ENCODE measurements around the gene ALG8. TPM values are rescaled to one million over a fixed set of nuclear protein-coding genes. Genes with fewer than 3 reads are reported as not detected.
"Not testable (repeated sequence)": the region's sequence is repeated elsewhere in the genome, so short reads cannot be mapped to it uniquely, and the experiment has no call there.

ALG8 gene
- total RNA-seq, 1 donor = 60.9 TPM

- no peak for DNase-seq (ENCODE audit: low read depth)
- no peak overlapping the region for H3K4me3 ChIP-seq (ENCODE audit: low read depth, low read length)
- TF ChIP-seq CTCF (IDR thresholded peaks at IDR 0.05; ENCODE audit: insufficient read depth, low read depth, low read length) = no peak
Observed at GRCh38 chr11:78179459-78180071, 40.1 kb upstream of the ALG8 start.

DNA sequence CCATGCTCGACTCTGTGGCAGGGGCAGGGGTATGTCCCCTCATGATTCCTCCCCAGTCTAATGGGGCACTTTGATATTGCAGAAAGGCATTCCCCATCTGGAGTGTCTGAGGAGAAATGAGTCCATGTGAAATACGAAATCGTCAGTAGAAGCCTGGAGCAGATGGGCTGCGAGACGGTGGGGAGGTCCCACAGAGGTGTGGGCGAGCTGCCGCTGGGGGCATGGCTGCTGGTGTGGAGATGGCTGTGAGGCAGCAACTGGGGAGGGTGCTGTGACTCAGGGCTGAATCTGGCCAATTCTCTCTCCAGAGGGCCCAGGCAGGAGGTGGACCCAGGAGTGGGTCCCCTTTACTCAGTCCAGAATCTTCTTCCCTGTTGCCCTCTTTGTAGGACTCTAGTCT, 37.8 kb upstream of the ALG8 start:
- no peak for DNase-seq (ENCODE audit: low read depth)
- H3K4me3 ChIP-seq (ENCODE audit: low read depth, low read length) = no peak overlapping the region
- TF ChIP-seq CTCF (IDR thresholded peaks at IDR 0.05; ENCODE audit: insufficient read depth, low read depth, low read length) = no peak

GRCh38 chr11:78176605-78177141, 37.2 kb upstream of the ALG8 start:
- no peak for TF ChIP-seq CTCF (IDR thresholded peaks at IDR 0.05; ENCODE audit: insufficient read depth, low read depth, low read length)
- H3K4me3 ChIP-seq (ENCODE audit: low read depth, low read length) = no peak overlapping the region
- DNase-seq (ENCODE audit: low read depth) = no peak

DNA sequence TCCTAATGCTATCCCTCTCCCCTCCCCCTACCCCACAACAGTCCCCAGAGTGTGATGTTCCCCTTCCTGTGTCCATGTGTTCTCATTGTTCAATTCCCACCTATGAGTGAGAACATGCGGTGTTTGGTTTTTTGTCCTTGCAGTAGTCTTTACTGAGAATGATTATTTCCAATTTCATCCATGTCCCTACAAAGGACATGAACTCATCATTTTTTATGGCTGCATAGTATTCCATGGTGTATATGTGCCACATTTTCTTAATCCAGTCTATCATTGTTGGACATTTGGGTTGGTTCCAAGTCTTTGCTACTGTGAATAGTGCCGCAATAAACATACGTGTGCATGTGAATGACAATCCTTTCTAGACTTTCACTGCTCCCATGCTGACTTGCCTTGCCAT, 36.4 kb upstream of the ALG8 start:
- DNase-seq (ENCODE audit: low read depth); H3K4me3 ChIP-seq (ENCODE audit: low read depth, low read length): not testable (repeated sequence)

- no peak for TF ChIP-seq CTCF (IDR thresholded peaks at IDR 0.05; ENCODE audit: insufficient read depth, low read depth, low read length)
- H3K4me3 ChIP-seq (ENCODE audit: low read depth, low read length) = no peak overlapping the region
- no peak for DNase-seq (ENCODE audit: low read depth)
Observed at GRCh38 chr11:78171951-78172350, 32.5 kb upstream of the ALG8 start.

- H3K4me3 ChIP-seq (ENCODE audit: low read depth, low read length) = no peak overlapping the region
- no peak for DNase-seq (ENCODE audit: low read depth)
- TF ChIP-seq CTCF (IDR thresholded peaks at IDR 0.05; ENCODE audit: insufficient read depth, low read depth, low read length) = no peak
Observed at GRCh38 chr11:78170874-78171549, 31.6 kb upstream of the ALG8 start.

DNA sequence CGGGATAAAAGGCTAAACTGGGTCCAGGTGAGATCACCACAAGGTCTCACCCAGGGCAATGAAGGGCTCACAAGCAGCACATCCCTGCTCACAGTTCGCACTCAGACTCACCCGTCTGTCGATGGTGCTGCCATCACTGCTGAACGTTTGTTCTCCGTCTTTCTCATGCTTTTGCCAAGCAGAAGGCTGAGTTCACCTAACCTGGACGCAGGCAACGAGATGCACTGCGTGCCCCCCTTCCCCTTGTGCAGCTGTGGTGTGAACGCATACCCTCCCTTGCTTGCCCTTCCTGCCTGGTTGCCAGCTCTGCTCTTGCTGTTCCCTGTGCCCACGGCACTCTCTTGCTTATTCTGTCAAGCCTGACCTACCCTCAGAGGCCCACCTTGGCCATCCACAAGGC, 31.0 kb upstream of the ALG8 start:
- no peak for TF ChIP-seq CTCF (IDR thresholded peaks at IDR 0.05; ENCODE audit: insufficient read depth, low read depth, low read length)
- no peak overlapping the region for H3K4me3 ChIP-seq (ENCODE audit: low read depth, low read length)
- no peak for DNase-seq (ENCODE audit: low read depth)

All from fibroblast of villous mesenchyme (primary cell).